Astrocyte (in vitro differentiated cells and primary cell): ENCODE measurements around the gene STMN3.
"Not testable (repeated sequence)": the region's sequence is repeated elsewhere in the genome, so short reads cannot be mapped to it uniquely, and the experiment has no call there.

Source experiments
- CTCF ChIP-seq: IDR thresholded peaks from 2 replicates; pipeline ENCODE4 v1.5.1; 2011; ENCODE audit warnings: low read depth, mild to moderate bottlenecking, inconsistent platforms, low read length, moderate library complexity; ENCODE audit not compliant: insufficient read depth
- EZH2 ChIP-seq: IDR thresholded peaks from 2 replicates; pipeline ENCODE4 v1.6.1; 2012; ENCODE audit warnings: mild to moderate bottlenecking, low read length, inconsistent platforms; ENCODE audit not compliant: insufficient read depth

DNA sequence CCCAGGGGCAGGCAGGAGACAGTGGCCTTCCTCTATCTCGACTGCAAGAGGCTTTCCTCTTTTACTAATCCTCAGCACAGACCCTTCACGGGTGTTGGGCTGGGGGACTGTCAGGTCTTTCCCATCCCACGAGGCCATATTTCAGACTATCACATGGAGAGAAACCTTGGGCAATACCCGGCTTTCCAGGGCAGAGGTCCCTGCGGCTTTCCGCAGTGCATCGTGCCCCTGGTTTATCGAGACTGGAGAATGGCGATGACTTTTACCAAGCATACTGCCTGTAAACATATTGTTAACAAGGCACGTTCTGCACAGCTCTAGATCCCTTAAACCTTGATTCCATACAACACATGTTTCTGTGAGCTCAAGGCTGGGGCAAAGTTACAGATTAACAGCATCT, 7.0 kb upstream of the STMN3 start:
- not testable (repeated sequence) for TF ChIP-seq CTCF, EZH2
